Stimulated activated CD4-positive, alpha-beta T cell treated with anti-CD3 and anti-CD28 coated beads, TNF-alpha, amount 100 ng/mL, for 48 hours (primary cell): Measurements from ENCODE around the gene RAMAC.
"Not testable (repeated sequence)": the region's sequence is repeated elsewhere in the genome, so short reads cannot be mapped to it uniquely, and the experiment has no call there.

Experiments
- DNase-seq, 3 donors: peaks; one replicate each; pipeline ENCODE4 v3.0.0-alpha.2; 2020; ENCODE audit warnings: low read depth in 3 of 3

The RAMAC gene

DNA sequence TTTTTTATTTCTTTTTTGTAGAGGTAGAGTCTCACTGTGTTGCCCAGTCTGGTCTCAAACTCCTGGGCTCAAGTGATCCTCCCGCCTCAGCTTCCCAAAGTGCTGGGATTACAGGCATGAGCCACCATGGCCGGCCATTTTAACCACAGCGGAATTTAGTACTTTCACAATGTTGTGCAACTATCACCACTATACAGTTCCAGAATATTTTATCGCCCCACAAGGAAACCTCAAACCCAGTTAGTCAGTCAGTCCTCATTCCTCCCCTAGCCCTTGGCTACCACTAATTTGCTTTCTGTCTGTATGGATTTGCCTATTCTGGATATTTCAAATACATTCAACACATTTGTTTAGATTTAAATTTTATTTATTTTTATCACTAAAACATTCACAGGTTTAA is 17.9 kb upstream of the RAMAC start:
- DNase-seq = no peak

DNA sequence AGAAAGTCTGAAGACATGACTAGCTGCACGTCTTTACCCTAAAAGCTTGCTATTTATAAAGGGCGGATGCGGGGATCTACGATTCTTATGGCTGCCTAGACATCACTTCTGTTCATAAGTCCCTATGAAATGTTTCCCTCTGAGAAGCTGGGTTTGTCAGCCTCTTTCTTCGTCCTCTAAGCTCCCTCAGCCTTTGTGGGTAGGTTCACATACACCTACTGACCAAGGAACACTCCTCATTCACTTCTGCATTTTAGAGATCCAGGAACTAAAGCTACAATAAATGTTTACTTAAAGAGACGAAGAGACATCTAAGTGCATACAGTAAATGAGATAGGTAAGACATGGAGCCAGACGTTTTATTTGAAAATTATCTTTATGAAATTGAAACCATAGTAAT is 16.7 kb upstream of the RAMAC start:
- DNase-seq = no peak

DNA sequence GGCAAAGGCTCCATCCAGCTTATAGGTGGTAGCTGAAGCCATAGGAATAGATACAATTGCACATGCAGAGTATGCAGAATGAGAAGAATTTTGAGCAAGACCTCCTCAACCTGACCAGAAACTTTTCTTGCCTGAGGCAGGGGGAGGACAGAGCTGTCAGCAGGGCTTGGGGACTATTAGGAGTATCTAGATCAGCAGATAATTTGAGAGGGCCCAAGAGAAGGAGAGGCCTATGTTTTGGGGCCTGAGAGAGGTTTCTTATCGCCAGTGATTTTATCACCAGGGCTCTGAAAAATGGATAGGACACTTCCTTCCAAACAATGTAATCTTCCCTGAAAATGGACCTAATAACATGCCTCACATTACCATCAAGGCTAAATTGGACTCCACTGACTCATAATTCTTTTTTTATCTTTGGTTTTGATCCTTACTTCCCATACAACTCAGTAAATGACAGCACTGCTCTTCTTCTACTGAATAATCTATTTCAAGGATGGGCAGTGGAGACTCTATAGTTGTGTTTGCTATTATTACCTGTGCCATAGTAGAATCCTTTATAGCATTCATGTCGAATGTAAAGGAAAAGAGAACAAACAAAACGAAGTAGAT is 15.8 kb upstream of the RAMAC start:
- no peak for DNase-seq

DNA sequence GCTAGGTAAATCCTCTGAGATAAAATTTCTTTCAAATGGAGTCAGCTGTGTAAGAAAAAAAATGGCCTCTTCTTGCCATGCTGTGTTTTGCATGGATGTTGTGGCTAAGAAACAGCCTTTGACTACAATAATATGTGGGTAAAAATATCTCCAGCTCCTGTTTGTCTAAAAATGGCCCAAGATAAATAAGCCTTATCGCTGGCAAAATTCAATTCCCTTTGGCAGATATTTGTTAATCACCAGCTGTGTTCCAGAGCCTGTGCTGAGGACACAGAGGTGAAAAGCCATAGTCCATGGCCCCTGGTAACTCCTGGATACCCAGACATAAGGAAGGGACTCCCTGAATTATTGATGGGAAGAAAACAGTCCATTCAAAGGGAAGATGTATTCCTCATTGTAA is 15.3 kb upstream of the RAMAC start:
- no peak for DNase-seq

DNA sequence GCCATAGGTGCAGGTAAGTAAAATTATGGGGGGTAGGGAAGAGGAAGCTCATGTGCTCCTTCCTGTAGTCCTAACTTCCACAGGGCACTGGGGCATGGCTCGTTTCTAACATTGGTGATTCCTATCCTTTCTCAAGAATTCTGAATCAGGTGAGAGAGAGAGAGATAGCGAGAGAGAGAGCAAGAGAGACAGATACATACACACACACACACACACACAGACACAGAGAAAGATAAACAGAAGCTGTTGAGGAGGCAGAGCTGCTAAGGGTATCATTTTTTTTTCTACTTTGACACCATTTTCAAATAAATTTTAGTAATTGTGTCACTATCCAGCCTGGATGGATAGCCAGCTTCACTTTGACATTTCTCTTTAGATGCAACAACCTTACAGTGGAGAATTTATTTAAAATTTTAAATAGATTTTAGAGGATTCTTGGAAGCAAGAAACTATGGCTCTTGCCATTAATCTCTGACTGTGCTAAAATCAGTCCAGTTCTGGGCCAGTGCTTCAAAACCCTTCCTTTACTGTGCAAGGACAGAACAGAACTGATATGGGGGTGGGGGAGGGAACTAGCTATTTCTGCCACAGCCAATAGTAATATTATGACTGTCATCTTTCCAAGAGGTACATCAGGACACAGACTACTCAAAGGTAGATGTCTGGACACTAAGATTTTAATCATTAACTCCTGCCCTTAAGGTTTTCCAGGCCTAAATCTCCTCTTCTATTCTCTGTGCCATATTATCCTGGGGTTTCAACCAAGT is 14.6 kb upstream of the RAMAC start:
- DNase-seq = no peak

DNA sequence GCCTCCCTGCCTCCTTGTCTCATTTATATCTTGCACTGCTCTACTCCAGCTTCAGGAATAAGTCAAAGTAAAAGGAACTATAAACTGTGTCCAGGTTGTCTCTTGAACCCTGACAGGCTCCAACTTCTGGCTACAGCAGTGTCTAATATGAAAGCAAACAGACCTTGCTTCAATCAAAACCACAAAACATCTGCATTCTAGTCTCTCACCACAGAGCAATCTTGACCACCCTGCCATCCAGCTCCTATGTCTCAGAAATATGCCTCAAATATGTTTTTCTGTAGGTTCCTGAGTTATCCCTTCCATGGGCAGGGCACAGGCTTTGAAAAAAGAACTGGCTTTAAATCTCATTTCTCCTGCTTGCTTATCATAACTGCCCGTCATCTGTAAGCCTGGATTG is 13.0 kb upstream of the RAMAC start:
- no peak for DNase-seq

DNA sequence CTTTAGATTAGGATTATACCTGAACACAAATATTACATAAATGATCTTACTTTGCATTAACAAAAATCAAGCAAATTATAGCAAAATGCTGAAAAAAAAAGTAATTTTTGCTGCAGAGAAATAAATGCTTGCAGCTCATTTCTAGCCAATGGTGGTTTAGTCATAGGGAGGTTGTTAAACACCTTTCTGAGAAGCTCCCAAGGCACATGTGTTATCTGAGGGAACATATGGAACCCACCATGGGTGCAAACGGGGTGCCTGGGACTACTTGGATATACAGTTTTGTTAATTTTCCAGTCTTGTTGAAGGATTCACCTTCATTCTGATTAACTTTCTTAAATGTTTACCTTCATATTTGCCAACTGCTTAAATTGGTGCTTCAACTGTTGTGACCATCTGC is 8.9 kb upstream of the RAMAC start:
- DNase-seq = no peak

DNA sequence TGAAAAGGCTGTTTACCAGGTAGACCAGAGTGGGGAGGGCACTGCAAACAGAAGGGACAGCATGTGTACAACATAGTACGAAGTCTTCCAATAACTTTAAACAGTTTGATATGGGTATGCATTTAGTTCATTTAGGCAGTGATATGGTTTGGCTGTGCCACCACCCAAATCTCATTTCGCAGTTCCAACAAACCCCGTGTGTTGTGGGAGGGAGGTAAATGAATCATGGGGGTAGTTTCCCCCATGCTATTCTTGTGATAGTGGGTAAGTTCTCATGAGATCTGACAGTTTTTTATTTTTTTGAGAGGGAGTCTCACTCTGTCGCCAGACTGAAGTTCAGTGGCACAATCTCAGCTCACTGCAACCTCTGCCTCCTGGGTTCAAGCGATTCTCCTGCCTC is 7.6 kb upstream of the RAMAC start:
- DNase-seq = no peak

DNA sequence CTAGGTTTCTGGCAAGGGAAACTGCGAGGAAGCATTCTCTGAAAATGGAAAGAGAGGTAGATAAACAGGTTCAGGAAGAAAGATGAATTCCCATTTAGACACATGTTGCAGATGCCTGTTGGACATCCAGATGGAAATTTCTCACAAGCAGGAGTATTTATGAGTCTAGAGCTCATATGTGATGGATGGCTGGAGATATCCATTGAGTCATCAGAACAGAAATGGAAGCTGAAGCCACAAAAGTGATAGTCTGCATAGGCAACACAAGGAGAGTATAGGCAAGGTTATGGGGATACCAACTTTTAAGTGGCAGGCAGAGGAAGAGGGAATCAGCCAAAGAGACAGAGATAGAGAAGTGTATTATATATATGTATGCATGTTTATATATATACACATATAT is 6.3 kb upstream of the RAMAC start:
- DNase-seq = no peak

DNA sequence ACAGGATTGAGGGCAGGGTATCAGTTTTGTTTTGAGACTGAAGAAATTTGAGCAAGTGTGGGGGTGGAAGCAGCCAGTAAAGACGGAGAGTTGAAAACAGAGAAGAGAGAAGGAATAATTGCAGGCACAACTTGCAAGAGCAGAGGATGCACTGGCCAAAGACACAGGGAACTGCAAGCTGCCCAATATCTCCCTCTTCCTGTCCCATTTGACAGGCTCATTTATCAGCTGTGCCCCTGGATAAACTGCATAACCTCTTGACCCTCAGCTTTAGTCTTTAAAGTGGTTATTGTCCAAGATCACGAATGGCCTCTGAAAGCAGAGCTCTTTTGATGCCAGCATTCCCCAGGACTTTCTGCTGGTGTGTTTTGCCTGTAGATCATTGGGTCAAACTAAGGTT is 5.0 kb upstream of the RAMAC start:
- no peak for DNase-seq

DNA sequence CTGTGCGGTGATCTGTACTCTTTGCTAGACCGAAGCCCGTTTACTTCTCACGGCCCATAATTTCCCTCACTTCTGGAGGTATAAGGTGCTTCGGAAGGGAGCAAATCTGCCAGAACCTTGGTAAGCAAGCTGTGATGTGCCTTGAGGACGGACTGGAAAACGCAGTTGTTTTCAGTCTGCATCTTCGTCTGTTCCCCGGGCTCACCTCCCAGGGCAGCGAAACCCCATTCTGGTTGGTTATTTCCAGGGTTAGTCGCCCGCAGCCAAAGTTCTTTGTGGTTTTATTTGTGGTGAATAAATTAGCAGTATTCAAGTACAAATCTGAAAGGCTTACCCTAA is 401 bp downstream of the RAMAC start:
- peak in 1 of 3 donors; percentile 4 for DNase-seq

DNA sequence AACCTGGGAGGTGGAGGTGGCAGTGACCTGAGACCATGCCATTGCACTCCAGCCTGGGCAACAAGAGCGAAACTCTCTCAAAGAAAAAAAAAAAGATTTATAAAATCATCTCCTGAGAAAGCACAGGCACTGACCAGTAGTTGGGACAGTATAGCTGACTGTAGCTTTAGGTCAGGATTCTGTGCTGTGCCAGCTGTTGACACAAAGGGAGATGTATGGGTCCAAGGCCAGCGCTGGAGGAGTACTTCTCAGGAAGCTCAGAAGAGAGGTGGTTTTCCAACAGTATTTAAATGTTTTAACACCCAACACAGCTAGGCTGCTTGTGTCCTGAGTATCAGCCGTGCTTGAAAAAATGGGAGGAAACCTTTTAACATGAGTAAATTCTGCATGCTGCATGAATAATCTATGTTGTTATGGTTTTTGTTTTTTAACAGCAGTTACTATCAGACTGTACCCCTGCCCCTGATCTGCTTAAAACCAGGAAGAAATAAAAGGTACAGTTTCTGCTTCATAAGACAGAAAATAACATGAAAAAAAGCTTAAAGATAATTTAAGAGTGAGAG is 6.5 kb downstream of the RAMAC start:
- no peak for DNase-seq

DNA sequence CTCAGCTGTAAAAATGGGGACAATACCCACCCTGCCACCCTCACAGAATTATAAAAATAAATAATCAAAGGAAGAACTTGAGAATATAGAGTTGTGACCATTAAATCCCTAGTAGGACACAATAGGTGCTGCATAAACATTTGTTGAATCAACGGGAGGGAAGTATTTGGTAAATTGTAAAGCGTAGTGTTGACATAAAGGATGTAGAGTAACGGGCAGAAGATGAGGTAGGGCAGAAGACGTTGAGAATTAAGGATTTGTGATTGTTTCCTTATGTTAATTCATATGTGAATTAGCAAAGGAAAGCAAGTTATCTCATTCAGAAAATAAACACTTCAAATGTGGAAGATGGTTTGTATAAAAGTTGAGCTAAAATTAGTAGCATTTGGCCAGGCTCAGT is 7.1 kb downstream of the RAMAC start:
- no peak for DNase-seq

DNA sequence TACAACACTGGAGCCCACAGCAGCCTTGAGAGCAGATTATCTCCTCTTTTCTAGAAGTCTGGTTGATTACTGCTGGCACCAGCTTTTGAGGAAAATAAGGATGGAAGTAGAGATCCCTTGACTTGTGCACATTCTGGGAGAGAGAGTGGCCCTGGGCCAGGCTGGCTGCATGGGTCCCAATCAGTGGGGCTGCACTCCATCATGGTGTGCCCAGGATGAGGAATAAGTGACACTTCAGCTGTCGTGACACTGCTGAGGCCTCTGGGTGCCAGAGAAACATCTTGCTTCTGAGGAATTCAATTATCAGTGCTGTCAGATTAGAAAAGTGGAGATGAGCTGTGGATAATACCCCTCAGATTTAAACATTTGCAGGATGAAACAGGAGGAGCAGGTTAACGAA is 9.1 kb downstream of the RAMAC start:
- DNase-seq = no peak

DNA sequence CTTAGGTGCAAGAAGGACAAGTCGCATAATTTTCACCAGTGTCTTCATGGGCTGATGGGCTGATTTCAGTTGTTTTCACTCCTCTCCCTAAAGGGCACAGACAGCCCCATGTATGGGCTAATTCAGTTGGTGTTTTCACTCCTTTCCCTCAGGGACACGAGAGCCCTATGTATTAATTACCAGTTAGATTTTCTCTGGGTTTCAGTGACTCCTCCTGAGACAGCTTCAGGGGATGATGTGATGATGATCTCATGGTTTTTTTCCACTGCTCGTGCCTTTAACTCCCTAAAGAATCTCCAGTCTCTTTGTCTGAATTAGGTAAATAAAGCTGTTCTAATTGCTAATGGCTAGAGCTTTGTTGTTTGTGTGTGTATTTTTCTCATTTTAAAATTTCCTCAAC is 9.9 kb downstream of the RAMAC start:
- DNase-seq = no peak

DNA sequence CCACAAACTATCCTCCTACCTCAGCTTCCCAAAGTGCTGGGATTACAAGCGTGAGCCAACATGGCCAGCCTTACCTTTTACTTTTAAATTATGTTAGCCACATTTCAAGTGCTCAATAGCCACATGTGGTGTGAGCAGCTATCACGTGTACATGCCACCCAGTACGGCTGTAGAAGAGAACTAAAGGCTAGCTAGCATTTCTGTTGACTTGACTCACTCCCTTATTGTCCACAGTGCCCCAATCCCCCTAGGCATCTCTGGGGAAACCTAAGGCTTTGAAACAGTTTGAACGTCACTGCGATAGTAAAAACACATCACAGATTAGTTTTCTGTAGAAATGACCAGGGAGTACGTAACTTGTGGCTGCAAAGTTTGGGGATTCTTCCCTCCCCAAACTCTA is 13.4 kb downstream of the RAMAC start:
- DNase-seq = no peak

DNA sequence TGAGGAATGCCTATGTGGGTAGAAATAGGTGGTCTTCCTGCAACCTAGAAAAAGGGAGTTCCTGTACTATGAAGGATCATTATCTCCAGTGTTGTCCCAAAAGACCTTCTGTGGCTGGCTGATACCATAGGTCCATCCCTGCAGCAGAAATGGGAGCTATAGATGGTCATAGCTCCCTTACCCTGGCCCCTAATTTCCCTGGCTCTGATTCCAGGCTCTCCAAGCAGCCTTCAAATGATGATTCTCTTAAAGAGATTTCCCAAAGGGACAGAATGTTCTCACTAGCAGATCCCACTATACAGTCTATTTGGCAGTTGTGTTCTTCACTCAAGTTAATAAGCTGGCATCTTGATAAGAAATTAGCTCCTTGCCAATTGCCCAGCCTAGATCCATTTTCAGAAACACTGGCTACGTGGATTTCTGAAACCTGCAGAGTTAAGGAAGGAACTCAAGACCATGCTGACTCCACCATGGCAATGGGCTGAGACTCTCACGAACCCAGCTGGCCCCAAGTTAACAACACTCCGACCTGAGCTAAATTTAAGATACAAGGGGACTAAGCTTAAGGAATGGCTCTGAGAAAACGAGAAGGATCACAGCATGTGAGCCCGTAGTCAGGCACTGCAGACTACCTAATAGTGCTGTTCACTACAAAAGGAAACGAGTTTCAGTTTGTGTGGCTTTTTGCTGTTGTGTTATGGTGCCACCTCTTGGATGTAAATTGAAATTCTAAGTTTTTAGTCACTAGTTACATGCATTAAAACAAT is 14.1 kb downstream of the RAMAC start:
- DNase-seq = no peak

DNA sequence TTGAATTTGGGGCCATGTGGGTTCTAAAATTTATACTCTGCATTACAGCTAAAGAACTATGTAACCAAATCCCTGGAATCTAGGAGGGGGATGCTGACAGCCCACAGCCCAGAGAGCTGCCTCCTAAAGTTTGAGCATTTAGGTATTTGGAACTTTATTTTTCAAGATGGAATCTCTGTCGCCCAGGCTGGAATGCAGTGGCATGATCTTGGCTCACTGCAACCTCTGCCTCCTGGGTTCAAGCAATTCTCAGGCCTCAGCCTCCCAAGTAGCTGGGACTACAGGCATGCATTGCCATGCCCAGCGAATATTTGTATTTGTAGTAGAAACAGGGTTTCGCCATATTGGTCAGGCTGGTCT is 14.6 kb downstream of the RAMAC start:
- not testable (repeated sequence) for DNase-seq

DNA sequence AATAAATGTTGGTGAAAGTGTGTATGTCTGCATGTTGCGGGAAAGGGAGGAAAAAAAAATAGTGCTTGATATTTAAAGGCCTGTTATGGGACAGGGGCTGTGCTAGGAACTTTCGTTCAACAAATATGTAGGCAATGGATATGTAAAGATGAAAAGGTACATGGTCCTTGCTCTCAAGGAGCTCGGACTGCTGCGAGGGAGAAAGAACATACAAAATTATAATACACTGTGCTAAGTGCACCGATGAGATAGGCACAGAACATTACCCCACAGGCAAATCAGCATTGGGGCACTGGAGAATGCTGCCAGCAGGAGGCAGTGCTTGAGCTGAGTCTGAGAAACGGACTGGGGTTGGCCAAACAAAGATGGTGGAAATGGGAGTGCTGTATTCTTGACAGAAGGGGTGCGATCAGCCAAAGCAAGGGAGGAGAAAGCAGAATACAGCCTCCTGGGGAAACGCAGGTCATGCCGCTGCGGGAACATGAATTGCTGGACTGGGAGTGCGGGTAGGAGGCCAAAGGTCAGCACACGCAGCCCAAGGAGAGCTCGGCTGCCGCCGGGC is 24.8 kb downstream of the RAMAC start:
- DNase-seq = peak; percentile 60 to 77 (median 75)

DNA sequence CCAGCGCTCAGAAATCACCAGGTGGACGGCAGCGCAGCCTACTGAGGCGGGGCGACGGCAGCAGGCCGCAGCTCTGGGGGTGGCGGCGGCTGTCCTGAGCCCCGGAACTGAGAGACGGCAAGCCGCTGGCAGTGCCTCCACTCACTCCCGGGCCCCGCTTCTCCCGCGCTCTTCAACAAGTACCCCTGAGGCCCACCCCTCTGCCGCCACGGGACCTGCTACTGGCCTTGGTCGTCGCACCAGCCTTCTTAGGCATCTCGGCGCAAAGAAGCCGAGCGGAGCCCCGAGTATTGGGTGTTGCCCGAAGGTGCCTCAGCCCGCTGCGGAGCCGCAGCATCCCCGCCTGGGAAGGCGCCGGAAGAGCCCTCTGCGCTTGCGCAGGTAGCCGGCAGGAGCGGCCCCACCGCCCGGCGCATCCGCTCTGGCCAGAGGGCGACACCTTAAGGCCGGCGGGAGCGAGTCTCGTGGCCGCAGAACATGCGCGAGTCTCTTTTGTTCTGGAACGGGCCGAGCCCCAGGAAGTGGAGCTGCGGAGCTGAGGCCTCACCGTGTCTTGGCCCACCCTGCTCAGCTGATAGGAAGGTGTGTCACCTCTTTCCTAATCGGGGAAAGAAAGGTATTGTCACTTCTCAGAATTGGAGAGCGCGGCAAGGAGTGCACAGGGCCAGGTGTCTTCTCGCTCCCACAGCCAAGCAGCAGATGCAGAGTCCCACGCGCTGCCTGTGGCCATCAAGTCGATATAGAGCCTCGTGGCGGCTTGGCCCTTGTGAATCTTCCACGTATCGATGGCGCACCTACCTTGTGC is 25.5 kb downstream of the RAMAC start, which contains the start of gene C15orf40:
Gene C15orf40, minus strand, starts transcription at position 369 of the 805 bp plus-strand sequence. Its CDS starts 32 bp downstream, at position 337.
- peak; percentile 62 to 75 (median 69) for DNase-seq

DNA sequence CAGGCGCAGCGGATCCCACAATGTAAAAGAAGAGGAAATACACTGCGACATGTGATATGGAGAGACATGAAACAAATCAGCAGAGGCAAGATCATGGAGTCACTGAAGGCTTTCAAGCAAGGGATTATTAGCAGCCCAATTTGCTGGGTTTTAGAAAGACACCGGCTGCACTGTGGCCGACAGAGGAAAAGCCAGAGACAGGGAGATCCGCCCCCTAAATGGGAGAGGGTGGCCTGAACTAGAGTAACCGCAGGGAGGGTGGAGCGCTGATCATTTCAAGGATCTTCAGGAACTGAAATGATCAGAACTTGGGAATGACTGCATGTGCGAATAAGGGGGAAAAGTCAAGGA is 26.0 kb downstream of the RAMAC start:
- DNase-seq = no peak

DNA sequence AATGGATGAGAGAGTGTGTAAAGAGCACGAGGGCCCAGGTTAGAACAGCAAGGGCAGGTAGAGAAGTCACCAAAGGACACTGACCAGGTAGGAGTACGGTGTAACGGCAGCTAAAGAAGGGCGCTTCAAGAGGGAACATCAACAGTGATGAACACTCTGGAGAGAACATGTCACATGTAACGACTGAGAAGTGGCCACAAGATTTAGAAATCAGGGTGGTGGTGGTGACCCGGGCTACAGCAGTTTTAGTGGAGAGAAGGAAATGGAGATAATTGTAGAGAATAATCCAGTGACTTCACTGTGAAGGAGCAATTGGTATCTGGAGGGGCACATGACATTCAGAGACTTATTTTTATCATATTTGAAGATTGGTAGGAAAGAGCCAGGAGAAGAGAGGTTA is 26.6 kb downstream of the RAMAC start:
- no peak for DNase-seq
